Neural progenitor cell (in vitro differentiated cells): ENCODE results near the gene FBLN2.

ENCODE experiments used
- CTCF ChIP-seq: fragments of 200-600 bp; sonication (generic); IDR thresholded peaks from 2 replicates; pipeline ENCODE4 v1.5.1; 2017; ENCODE audit warnings: antibody characterized with exemption, mild to moderate bottlenecking
- EZH2 ChIP-seq: fragments of 200-600 bp; sonication (generic); IDR thresholded peaks from 2 replicates; pipeline ENCODE4 v1.6.1; 2017; ENCODE audit warnings: antibody characterized with exemption, mild to moderate bottlenecking, moderate library complexity
- EZH2phosphoT487 ChIP-seq: fragments of 200-600 bp; sonication (generic); IDR thresholded peaks from 2 replicates; pipeline ENCODE4 v1.6.1; 2017; ENCODE audit warnings: antibody characterized with exemption

GRCh38 chr3:13504161-13504831, 44.6 kb upstream of the FBLN2 start:
- TF ChIP-seq CTCF (no peak), EZH2 (no peak), EZH2phosphoT487 (no peak)
